Upper lobe of right lung (tissue), 1 donor: ENCODE results near the gene RETREG1. TPM values are rescaled to one million over a fixed set of nuclear protein-coding genes. Genes with fewer than 3 reads are reported as not detected.

Experiments
- ATAC-seq: fragments of 200-7000 bp; cut with Tn5 transposase; one replicate; pipeline ENCODE4 v1.9.1; 2020; ENCODE audit warnings: mild to moderate bottlenecking, moderate library complexity
- DNase-seq: peaks from one replicate; pipeline ENCODE4 v3.0.0-alpha.2; 2020
- H3K27ac ChIP-seq: fragments of 200-600 bp; one replicate; pipeline ENCODE4 v1.8.0; 2022
- H3K27me3 ChIP-seq: fragments of 200-600 bp; one replicate; pipeline ENCODE4 v1.8.0; 2022; ENCODE audit warnings: mild to moderate bottlenecking
- H3K36me3 ChIP-seq: fragments of 200-600 bp; one replicate; pipeline ENCODE4 v1.8.0; 2022
- H3K4me1 ChIP-seq: fragments of 200-600 bp; one replicate; pipeline ENCODE4 v1.8.0; 2022
- H3K4me3 ChIP-seq: fragments of 200-600 bp; one replicate; pipeline ENCODE4 v1.8.0; 2022; ENCODE audit warnings: mild to moderate bottlenecking
- H3K9me3 ChIP-seq: fragments of 200-600 bp; one replicate; pipeline ENCODE4 v1.8.0; 2022
- CTCF ChIP-seq: fragments of 200-600 bp; IDR thresholded peaks from one replicate; pipeline ENCODE4 v1.8.0; 2022; ENCODE audit warnings: antibody characterized with exemption
- intact Hi-C: fragments of 100-400 bp; cut with DNase I; formaldehyde crosslinking; loops from one replicate; pipeline ENCODE4 v1.11.0; 2022
- total RNA-seq: library from RNA; stranded (reverse); fragmentation: NEBNext Ultra II Directional; extraction: Animal tissue kit (Norgen Biotek cat#: 25700); gene quantifications from one replicate; pipeline ENCODE4 v1.2.1, GENCODE V29; 2021
- donor health status: DM: no; HTN: yes; CAD: no; lungs with severe emphysema.

Gene RETREG1
- total RNA-seq, 1 donor from 2014 or later, result 22.8 TPM

- peak; percentile 78 for TF ChIP-seq CTCF
- no peaks in the 10 kb centered on the region for H3K9me3 ChIP-seq
- H3K36me3 ChIP-seq, result peaks cover 66% of the 10 kb centered on the region
- H3K27ac ChIP-seq, result peak overlapping the region; percentile 52
- no peaks in the 10 kb centered on the region for H3K27me3 ChIP-seq
- DNase-seq (peak; percentile 66), ATAC-seq (peak; percentile 90)
- H3K4me3 ChIP-seq, result no peak overlapping the region
- intact Hi-C loops, result no loop called here
- peaks cover 37% of the 10 kb centered on the region for H3K4me1 ChIP-seq
These were observed 160.5 kb downstream of the RETREG1 start for GRCh38 chr5:16456103-16456832.

- Histone ChIP-seq H3K27me3 (no peaks in the 10 kb centered on the region), H3K4me3 (no peak overlapping the region), H3K36me3 (peaks cover 66% of the 10 kb centered on the region), H3K4me1 (peaks cover 32% of the 10 kb centered on the region), H3K27ac (peak overlapping the region; percentile 52), H3K9me3 (no peaks in the 10 kb centered on the region)
- no peak for DNase-seq
- peak; percentile 57 for ATAC-seq
- TF ChIP-seq CTCF, result no peak
- intact Hi-C loops, result no loop called here
These were observed 161.1 kb downstream of the RETREG1 start for GRCh38 chr5:16455668-16456067.

- no peaks in the 10 kb centered on the region for H3K27me3 ChIP-seq
- no peak overlapping the region for H3K4me3 ChIP-seq
- H3K4me1 ChIP-seq, result peaks cover 22% of the 10 kb centered on the region
- ATAC-seq (peak; percentile 32), DNase-seq (no peak)
- intact Hi-C loops, result no loop called here
- no peak for TF ChIP-seq CTCF
- H3K9me3 ChIP-seq, result no peaks in the 10 kb centered on the region
- H3K36me3 ChIP-seq, result peaks cover 67% of the 10 kb centered on the region
- H3K27ac ChIP-seq, result no peak overlapping the region
These were observed 162.1 kb downstream of the RETREG1 start for GRCh38 chr5:16454686-16455085.

GRCh38 chr5:16453609-16454008, 163.2 kb downstream of the RETREG1 start:
- peaks cover 67% of the 10 kb centered on the region for H3K36me3 ChIP-seq
- DNase-seq, result no peak
- H3K27ac ChIP-seq, result no peak overlapping the region
- no peak for ATAC-seq
- intact Hi-C loops, result no loop called here
- H3K9me3 ChIP-seq, result no peaks in the 10 kb centered on the region
- H3K27me3 ChIP-seq, result no peaks in the 10 kb centered on the region
- TF ChIP-seq CTCF, result no peak
- H3K4me1 ChIP-seq, result peaks cover 21% of the 10 kb centered on the region
- no peak overlapping the region for H3K4me3 ChIP-seq

GRCh38 chr5:16450163-16450562, 166.6 kb downstream of the RETREG1 start:
- Histone ChIP-seq H3K9me3 (no peaks in the 10 kb centered on the region), H3K27ac (no peak overlapping the region), H3K36me3 (peaks cover 57% of the 10 kb centered on the region), H3K4me1 (peaks cover 4% of the 10 kb centered on the region), H3K27me3 (no peaks in the 10 kb centered on the region), H3K4me3 (no peak overlapping the region)
- no peak for ATAC-seq
- TF ChIP-seq CTCF, result no peak
- intact Hi-C loops, result no loop called here
- DNase-seq, result no peak
